ENCODE results near the gene IRF6.

- TF ChIP-seq CTCF (IDR thresholded peaks at IDR 0.05; ENCODE audit: control extremely low read depth in 1 of 3, insufficient read depth in 1 of 3, low read depth in 1 of 3, low read length in 3 of 3) (no peak), CEBPB (IDR thresholded peaks at IDR 0.05; ENCODE audit: low read depth, low read length) (no peak), EZH2 (IDR thresholded peaks at IDR 0.05; ENCODE audit: low read depth, low read length, severe bottlenecking) (no peak), HDAC6 (IDR thresholded peaks at IDR 0.05; ENCODE audit: low read depth, low read length) (no peak), KDM1A (IDR thresholded peaks at IDR 0.05; ENCODE audit: borderline replicate concordance, low read length) (no peak), TAF1 (IDR thresholded peaks at IDR 0.05; ENCODE audit: low read depth, low read length) (no peak), YY1 (IDR thresholded peaks at IDR 0.05; ENCODE audit: low read depth, low read length) (no peak)
Measured at GRCh38 chr1:209810783-209811182, 4.8 kb upstream of the IRF6 start.

Data from H1 (cell line).